Dedifferentiated amniotic fluid mesenchymal stem cell (primary cell): ENCODE results near the gene LRRFIP1.
A peak's percentile ranks its signal among the peaks of the same experiment; 100 is the strongest.
"Not testable (repeated sequence)": the region's sequence is repeated elsewhere in the genome, so short reads cannot be mapped to it uniquely, and the experiment has no call there.

Experiments
- DNase-seq: peaks from one replicate; pipeline ENCODE4 v3.0.0-alpha.2; 2016; ENCODE audit errors: extremely low spot score

LRRFIP1 gene

DNA sequence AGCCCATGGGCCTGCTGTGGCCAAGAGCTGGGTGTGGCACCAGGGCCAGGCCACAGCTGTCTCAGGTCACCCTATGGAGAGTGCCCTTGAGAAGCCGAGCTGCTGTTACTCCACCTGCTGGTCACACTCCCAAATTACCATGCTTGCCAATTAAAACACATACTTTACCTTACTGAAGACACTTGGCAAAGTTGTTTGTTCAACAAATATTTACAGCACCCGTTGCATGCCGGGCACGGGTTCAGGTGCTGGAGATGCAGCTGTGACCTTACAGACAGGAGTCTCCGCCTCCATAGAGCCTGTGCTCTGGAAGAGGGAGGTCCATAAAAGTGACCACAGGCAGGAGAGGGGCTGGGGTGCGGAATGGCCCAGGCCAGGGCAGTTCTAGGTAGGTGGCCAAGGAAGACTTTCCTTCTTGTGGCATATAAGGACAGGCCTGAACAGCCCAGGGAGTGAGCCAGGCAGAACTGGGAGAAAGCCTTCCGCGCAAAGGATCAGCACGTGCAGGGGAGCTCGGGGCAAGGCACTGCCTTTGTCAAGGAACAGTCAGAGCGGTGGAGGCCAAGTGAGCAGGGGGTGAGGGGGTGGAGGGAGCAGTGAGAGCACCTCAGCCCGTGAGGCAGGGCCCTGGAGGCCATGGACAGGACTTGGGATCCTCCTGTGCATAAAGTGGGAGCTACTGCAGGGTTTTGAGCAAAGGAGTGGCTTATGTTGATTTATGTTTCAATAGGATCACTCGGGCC lies 147.6 kb downstream of the LRRFIP1 start:
- no peak for DNase-seq

DNA sequence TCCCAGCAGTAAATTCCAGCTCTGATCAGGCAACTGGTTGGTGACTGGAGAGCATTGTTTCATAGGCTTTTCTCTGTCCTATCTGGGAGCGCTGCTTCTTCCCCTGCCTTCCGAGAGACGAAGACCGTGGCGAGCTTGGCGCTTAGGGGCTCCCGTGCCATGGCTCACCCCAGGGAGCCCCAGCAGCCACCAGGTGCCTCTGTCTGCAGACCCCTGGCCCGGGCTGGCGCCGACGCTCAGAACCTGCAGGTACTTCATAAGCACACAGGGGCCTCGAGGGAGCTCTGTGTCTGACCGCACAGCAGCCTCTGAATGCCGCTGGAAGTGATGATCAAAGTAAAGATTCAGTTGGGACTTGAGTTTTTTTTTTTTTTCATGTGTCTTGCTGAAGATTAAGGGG lies 152.1 kb downstream of the LRRFIP1 start:
- no peak for DNase-seq

DNA sequence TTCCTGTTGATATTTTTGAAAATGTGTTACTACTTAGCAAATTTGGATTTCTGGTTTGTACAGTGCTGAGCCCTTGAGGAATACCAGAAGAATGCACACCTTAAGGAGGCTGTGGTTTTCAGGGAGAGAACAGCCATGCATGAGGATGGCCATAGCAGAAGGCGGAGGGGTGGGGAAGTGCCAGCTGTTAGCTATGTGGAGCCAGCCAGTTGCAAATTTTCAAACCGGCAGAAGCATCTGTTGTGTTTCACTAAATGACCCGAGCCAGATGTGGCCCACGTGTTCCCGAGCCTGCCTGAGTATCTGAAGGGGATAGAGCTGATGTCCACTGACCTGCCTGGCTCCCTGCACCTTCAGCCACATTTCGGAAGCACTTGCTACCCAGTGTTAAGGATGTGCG lies 154.8 kb downstream of the LRRFIP1 start:
- DNase-seq, result no peak

DNA sequence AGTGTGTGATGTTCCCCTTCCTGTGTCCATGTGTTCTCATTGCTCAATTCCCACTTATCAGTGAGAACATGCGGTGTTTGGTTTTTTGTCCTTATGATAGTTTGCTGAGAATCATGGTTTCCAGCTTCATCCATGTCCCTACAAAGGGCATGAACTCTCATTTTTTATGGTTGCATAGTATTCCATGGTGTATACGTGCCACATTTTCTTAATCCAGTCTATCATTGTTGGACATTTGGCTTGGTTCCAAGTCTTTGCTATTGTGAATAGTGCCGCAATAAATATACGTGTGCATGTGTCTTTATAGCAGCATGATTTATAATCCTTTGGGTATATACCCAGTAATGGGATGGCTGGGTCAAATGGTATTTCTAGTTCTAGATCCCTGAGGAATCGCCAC lies 156.3 kb downstream of the LRRFIP1 start:
- DNase-seq, result not testable (repeated sequence)

DNA sequence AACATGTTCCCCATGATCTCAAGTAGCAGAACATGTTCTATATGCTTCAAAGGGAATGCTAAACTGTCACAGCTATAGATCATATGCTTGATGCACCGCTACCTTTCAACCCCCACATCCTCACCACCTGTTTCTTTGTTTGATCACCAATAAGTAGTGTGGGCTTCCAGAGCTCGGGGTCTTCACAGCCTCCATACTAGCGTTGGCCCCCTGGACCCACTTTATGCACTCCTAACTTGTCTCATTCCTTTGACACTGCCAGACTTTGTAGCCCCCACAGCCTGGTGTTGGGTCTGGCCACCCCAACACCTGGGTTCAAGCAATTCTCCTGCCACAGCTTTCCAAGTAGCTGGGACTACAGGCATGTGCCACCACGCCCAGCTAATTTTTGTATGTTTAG lies 159.5 kb downstream of the LRRFIP1 start:
- DNase-seq, result no peak

DNA sequence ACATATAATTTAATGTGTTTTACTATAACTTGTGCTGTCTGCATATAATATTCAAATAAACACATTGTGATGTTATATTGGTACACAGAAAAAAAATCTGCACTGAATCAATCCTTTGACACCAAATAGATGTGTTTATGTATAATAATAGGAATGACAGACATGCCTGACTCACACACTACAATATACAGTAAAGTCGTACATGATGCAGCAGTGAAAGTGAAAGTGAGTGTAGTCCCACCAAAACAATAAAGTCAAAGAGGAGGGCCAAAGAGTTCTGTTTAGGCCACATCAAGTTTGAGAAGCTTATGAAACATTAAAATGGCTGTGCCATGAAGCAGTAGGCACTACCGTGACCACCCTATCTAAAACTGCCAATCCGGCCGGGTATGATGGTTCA lies 163.0 kb downstream of the LRRFIP1 start:
- no peak for DNase-seq

DNA sequence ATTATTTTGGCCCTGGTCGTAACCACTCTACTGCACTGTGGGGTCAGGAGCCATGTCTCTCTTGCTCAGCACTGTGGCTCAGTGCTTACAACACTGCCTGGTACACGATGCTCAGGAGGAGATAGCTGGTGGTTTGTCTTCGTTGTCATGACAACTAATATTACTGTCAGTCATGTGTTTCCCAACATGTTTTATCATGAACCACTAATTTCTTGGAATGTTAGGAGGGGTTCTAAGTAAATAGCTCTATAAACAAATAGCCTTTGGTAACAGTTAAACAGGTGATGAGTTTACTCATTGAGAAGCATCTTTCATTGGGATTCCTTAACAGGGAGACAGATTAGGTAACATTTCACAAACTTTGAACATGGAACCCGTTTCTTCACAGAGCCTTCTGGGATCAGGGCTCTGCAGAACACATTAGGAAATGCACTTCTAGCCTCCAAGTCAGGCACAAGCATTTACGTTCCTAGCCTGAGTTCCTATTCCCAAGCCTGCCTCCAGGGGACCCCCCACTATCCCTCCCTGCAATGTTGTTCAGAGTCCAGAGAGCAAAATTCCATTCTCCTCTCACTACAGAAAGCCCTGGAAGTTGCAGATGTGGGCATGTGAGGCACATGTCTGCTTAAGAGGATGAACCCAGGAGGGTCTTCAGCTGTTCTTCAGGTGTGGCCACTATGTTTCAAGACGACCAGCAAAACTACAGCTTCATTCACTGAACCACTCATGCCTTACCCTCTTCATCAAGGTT lies 164.8 kb downstream of the LRRFIP1 start:
- no peak for DNase-seq

DNA sequence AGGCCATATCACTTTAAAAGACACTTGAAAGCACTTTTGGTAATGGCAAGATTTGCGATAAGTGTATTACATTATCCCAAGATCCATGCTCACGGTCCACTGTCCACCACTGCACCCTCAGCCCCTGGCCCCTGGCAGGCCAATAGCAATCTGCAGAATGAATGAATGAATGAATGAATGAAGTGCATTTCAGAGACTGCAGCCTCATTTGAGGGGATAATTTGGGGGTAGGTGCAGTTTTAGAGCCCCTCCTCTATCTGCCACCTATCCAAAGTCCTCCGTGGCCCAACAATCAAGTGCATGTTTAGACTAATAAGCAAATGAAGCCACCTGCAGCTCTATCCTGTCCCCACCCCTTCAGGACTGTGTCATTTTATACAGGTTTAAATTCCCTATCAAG lies 169.9 kb downstream of the LRRFIP1 start:
- DNase-seq, result no peak

DNA sequence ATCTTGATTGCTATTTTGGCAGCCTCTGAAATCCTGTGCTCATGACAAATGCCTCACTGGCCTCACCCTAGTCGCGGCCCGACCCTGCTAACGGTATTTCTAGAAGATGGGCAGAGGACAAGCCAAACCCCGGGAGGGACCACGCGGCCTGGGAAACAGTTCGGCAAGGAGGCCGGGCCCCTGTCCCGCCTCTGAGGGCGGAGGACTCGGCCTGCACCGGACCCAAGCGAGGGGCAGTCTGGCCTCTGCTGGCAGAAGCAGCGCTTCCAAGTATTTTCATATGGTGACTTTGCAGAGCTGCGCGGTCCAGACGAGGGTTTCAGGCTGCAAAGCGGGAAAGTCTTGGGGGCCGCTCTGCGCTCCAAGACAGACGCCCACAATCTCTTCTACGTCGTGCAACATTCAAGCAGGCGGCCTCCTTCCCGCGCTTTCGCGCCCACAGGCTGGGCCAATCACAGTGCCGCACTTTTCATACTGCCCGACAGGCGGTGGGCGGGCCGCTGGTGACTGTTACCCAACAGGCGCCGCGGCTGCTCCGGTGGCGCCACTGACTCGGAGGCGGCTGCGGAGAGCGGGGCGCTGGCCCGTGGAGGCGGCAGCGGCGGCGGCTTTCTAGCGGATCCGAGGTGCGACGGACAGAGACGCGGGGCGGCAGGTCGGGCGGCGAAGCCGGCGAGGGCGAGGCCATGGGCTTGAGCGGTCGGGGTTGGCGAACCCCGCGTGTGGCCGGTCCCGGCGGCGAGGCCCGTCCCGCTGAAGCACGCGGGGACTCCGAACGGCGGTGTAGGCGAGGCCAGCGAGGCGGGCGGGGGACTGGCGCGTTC lies 171.1 kb downstream of the LRRFIP1 start, which contains the start of gene RBM44:
TSS of gene RBM44 (plus strand) at position 544 of the 824 bp plus-strand sequence. CDS start 14,831 bp downstream, outside the sequence.
- no peak for DNase-seq

DNA sequence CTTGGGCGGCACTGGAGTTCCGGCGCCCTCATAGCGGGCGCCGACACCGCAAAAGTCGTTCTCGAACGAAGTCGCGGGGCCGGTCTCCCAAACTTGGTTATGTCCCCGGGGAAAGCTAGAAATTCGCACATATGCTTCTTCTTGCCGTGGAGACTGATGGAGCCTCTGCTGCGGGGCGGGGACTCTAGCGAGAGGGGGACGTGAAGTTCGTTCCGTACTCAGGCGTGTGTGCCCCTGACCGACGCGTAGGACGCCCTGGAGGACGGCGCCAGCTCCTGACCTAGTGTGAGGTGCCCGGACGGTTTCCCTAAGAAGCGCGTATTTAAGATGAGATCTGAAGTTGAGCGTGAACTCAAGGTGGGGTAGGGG lies 171.7 kb downstream of the LRRFIP1 start:
- no peak for DNase-seq

DNA sequence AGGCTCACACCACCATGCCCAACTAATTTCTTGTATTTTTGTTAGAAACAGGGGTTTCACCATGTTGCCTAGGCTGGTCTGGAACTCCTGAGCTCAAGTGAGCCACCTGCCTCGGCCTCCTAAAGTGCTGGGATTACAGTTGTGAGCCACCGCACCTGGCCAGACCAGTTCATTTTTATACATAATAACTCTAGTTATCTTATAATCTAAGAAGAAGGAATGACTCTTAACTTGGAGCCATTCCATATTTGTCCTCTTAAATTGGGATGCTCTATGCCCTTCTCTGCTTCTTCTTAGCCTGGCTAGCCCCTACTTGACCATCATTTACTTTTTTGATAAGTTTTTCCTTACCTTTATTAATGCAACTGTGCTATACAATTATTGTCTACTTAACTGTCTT lies 174.1 kb downstream of the LRRFIP1 start:
- DNase-seq, result no peak

DNA sequence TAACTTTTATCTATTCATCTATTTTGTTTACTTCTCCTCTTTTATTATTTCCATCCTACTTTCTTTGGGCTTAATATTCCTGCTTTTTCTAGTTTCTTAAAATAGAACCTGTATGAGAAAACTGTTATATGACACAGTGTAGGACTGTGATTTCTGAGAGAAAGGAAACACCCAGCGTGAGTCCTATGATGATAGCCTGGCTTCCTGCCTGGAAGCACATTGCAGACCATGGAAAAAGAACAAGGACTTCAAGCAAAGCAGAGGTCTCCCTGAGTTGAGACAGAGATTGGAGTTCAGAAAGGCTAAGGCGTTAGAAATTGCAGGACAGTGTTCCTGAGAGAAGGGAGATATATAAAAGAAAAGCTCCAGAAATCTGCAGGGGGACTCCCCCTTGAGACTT lies 178.9 kb downstream of the LRRFIP1 start:
- DNase-seq, result no peak

DNA sequence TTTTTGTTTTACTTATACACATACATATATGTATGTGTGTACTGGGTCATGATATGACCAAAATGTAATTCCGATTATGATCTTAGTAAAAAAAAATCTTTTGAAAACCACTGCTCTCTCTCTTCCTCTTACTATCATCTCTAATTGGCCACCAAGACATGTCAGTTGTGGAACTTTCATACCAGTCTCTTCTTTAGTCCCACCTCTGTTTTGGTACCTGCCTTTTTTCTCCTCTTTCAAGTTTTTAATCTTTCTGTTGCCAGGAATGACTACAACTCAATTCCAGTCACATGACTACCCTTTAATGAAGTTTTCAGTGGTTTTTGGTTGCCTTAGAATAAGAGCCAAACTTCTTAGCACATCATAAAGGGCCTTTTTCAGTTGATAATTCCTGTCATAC lies 188.2 kb downstream of the LRRFIP1 start:
- DNase-seq, result no peak

DNA sequence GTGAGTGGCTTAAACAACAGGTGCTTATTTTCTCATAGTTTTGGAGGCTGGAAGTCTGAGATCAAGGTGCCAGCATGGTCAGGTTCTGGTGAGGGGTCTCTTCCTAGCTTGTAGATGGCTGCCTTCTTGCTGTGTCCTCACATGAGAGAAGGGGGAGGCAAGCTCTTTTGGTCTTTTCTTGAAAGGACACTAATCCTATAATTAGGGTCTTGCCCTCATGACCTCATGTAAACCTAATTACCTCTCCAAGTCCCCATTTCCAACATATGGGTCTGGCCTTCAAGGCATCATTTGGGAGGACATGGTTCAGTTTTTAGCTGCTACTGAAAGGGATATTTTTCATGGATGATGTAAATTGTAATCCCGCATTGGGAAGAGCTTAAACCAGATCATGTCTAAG lies 189.1 kb downstream of the LRRFIP1 start:
- DNase-seq, result no peak

DNA sequence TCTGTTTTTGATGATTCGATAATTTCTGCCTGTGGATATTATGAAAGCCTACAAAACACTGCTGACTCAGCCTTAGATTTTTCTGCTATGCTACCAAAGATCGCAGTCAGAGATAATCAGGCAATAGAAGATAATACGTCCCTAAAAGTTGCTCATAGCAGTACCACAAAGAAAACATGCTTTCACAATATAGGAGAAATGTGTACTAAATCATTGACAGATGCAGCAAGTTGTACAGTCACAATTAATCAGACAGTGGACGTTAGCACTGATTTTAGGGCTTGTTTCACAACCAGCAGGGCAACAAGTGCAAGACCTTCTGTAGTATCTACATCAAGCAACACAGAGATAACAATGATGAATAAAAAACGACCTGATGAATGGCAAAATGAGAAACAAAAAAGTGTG lies 190.7 kb downstream of the LRRFIP1 start:
- peak; percentile 69 for DNase-seq

DNA sequence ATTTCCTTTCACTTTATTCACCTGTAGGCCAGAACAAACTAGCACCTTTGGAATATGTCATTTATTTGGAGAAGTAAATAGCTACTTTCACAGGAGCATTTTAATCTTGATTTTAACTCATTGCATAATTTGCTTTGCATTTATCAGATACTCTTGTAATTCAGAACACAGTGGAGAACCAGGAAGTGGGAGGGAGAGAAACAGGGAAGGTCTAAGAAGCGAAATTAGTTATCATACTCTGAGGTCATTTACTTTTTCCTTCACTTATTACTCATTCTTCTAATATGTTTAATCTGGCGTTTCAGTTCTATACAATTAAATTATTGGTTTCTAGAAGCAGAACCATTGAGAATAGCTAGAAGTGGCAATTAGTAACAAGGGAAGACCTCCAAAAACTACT lies 191.8 kb downstream of the LRRFIP1 start:
- DNase-seq, result no peak

DNA sequence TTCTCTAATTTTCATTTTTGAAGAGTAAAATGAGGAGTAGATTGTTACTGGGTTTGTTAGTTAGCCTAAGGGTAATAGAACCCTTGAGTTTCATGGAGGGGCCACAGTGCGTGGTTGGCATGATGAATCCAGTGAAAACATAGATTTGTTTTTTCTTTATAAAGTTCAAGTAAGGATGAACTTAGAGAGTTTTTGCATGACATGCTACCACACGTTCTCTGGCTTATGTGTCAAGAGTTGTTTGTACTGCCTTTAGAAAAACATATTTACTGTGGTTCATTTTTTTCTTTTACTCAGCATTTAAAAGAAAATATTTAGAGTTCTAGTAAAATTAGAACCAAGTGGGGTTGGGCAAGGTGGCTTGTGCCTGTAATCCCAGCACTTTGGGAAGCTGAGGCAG lies 193.0 kb downstream of the LRRFIP1 start:
- no peak for DNase-seq

DNA sequence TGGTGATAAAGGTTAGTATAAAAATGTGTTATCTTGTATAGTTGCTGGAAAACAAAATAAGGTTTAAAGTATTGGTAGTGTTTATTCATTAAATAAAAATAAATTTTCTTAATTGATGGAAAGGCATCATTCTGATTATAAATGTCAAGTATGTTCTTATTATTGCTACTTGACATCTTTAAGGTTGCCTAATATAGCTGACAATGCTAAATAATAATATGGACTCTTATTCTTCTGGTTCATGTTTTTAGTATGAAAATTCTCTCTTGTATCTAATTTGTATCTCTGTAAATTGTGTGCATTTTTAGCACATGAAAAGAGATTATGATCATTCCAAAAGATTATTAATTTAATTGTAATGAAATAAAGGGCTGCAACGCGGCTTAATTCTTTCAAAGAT lies 196.2 kb downstream of the LRRFIP1 start:
- DNase-seq, result no peak

DNA sequence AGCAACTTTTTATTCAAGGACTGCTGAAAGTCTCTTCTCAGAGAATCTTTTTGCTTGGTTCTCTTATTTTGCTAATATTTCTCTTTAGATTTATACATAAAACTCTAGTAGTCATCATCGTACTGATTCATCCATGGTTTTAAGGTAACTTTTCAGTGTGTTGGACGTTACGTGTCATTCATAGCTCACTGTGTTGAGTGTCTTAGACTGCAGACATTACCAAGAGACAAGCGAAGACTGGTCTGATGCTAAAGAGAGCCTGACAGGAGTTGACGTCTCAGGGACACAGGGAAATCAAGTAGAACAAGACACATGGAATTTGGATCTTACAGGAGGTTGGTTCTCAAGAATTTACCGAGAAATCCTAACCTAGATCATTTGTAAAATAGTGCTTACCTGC lies 196.7 kb downstream of the LRRFIP1 start:
- no peak for DNase-seq

DNA sequence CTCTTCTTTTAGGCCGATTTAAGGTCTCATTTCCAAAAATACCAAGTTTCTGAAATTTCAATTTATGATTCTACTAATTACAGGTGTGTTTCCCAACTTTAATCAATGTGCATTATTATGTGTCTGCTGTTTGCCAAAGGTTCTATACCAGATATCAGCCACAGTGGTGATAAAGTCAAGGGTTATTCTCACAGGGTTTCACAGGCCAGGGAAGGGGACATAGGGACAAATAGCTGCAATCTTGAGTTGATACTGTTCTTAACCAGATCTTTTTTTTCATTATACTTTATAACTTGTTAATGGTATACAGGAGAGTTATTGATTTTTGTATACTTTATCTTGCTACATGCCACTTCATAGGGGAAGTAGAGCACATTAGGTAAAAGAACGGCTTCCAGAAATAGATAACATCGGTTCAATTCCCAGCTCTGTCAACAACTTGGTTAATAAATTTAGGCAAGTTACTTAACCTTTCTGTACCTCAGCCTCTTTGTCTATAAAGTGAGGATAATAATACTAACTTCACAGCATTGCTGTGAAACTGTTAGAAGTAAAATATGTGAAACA lies 200.1 kb downstream of the LRRFIP1 start:
- DNase-seq, result no peak
